DMS53 treated with DMSO at 0.1 percent for 48 hours (cell line): ENCODE measurements around the gene COPS8.

ENCODE experiments used
- DNase-seq: peaks from one replicate; lab custom pipeline; 2025; ENCODE audit not compliant: unreplicated experiment; lab: John Stamatoyannopoulos, UW

The COPS8 gene

DNA sequence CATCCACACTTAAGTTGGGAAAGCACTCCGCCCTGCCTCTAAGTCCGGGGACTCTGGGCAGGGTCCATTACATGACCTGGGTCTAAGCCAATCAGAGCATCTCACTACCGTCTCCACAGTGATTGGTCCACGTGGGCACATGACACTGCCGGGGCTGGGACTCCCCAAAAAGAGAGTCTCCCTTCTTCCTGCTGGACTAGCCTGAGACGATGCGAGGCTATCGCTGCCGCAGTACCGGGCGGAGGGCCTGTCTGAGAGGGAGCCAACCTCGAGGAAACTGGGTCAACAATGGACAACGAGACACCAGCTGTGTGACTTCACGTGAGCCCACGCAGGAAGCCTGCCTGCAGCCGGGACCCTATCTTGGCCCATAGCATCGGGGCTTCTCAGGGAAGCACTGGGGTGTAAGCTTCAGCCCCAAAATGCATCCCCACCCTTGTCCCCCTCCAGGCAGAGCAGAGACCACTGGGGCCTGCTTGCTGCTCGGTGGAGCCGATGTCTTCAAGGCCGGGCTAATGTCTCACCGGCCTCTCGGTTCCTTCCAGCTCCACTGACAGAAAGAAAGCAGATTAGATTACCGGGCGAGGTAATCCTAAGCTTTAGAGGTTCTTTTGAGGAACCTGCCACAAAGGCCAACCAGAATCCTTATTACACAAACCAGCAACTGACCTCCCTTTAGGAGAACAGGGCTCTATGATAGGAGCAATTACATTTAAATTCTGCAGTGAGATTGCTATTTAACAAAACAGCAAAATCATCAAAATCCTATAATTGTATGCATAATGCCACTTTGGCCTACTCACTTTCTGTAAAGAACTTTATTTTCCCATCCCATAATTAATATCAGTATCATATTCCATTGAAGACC is 21.3 kb upstream of the COPS8 start:
- no peak for DNase-seq

DNA sequence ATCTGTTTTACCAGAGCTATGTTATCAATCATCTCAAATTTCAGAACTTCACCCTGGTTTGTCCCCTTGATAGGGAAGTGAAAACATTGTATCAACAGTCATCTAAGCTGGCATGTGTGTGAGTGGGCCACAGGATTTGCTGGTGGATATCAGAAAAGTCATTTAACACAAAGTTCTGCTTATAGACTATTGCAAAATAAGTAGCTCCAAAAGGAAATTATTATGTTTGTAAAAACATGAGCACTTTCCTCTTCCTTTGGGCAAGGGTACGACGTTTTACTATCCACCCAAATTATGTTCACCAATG is 20.7 kb upstream of the COPS8 start:
- no peak for DNase-seq

GRCh38 chr2:237066396-237066795 is 19.3 kb upstream of the COPS8 start:
- no peak for DNase-seq

GRCh38 chr2:237068005-237068576 is 17.6 kb upstream of the COPS8 start:
- no peak for DNase-seq

GRCh38 chr2:237072067-237072931 is 13.4 kb upstream of the COPS8 start:
- peak; percentile 44 for DNase-seq

DNA sequence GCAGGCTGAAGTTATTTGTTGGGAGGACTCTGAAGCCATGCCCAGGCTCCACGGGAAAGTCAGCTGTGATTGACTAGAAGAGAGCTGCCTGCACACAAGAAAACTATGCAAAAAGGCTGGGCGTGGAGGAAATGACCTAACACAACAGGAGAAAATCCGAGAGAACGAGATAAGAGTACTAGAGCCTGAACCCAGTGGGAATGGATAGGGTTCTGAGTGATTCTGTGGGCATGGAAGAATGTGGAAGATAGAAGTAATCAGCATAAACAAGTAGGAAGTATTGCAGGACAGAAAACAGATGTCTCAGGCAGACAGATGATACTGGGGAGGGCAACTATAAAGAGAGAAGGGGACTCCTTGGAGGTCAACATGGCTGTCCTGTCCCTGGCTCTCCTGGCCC is 12.1 kb upstream of the COPS8 start:
- no peak for DNase-seq

GRCh38 chr2:237074211-237074993 is 11.3 kb upstream of the COPS8 start:
- DNase-seq = no peak

DNA sequence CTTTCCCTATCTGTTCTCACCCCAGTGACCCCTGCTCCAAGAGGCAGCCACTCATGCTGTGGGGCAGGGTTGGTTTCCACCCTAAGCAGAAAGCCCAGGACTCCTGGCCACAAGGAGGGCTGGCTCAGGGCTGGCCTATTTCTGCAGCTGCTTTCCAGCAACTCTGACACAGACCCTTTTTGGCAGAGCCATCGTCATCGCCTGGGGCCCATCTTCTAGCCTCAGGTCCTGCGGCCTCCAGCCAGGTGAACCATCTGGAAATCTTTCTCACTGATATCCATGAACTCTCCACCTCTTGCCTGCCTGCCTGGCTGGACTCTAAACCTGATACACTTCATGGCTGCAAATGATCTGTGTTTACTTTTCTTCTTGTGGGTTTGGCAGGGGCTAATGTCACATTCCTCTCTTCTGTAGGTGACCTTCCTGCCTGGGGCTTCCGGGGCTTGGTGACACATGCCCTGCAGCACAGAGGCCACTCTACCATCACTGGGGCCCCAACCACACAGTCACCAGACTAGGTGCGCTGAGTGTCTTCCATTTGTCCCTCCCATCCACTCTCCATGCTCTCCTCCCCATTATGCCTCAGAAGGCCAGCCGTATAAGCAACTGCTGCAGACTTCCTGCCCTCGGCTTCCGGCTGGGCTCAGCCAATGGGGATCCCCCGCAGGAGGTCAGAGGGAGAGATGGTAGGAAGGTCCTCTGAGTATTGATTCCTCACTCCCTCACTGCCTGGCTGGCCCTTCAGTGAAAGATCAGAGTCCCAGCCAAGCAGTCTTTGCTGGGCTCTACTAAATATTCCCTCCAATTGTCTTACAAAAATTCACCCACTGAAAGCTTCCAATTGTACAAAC is 9.7 kb upstream of the COPS8 start:
- DNase-seq = peak; percentile 66

DNA sequence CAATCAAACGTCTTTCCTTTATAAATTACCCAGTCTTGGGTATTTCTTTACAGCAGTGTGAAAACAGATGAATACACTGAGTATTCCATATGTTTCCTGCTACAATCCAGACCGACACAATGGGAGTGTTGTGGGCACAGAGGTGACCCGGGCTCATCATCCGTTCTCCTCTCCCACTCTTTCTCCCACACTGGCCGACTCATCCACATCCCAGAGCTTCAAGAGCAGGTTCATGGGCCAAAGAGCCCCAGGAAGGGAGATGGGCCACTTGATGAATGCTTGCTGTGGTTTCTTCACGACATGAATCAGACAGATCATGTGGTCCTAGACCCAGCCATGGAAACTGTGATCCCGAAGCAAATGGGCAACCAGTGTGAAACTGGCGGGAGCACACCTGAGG is 4.1 kb upstream of the COPS8 start:
- no peak for DNase-seq

GRCh38 chr2:237083026-237083425 is 2.7 kb upstream of the COPS8 start:
- no peak for DNase-seq

- no peak for DNase-seq
These were observed 1.2 kb upstream of the COPS8 start for GRCh38 chr2:237084444-237084843.

GRCh38 chr2:237090906-237091305 is 5.2 kb downstream of the COPS8 start:
- DNase-seq = no peak

DNA sequence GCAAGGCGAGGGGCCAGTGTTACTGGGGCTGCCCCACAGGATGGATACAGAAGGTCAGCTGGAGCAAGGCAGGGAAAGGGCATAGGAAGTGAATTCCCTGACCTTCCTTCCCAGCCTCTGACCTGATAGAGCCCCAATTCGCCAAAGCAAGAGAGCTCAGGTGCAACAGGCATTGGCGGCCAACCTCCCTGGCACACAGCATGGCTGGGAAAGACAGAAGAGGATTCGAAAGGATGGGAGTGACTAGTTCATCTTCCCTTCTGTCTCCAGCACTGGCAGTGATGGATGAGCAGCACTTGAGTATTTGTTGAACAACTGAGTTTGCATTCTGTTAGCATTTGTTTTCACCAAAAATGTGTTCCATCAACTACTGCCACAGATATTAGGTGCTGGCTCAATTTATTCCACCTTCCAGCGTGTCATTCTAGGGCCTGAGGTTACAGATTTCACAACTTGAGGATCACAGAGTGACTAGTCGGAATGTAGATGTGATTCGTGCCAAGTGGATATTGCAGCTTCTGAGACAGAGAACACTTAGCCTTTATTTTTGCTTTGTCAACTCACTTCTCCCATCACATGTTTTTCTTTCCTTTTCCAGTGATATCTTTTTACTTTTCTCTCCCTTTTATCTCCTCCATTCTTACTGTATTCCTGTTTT is 6.2 kb downstream of the COPS8 start:
- no peak for DNase-seq

GRCh38 chr2:237092506-237092905 is 6.8 kb downstream of the COPS8 start:
- no peak for DNase-seq

GRCh38 chr2:237092920-237093781 is 7.5 kb downstream of the COPS8 start:
- DNase-seq = no peak

DNA sequence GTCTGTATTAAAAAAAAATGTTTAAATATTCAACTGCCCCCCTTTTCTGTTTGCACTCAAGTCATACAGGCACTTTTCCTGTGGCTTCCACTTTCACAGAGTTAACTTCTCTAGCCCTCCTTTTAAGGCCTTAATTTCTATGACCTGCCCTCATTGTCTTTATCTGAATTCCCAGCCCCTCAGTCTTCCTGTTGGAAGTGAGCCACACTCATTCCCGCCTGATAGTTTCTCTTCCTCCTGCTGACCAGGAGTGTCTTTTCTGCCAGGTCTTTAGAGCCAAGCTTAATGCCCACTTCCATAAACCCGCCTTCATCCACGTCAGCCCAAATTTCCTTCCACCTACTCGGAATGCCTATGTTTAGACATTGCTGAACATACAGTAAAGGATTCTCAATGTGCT is 10.5 kb downstream of the COPS8 start:
- DNase-seq = no peak

- DNase-seq = no peak
These were observed 11.2 kb downstream of the COPS8 start for GRCh38 chr2:237096911-237097310.

DNA sequence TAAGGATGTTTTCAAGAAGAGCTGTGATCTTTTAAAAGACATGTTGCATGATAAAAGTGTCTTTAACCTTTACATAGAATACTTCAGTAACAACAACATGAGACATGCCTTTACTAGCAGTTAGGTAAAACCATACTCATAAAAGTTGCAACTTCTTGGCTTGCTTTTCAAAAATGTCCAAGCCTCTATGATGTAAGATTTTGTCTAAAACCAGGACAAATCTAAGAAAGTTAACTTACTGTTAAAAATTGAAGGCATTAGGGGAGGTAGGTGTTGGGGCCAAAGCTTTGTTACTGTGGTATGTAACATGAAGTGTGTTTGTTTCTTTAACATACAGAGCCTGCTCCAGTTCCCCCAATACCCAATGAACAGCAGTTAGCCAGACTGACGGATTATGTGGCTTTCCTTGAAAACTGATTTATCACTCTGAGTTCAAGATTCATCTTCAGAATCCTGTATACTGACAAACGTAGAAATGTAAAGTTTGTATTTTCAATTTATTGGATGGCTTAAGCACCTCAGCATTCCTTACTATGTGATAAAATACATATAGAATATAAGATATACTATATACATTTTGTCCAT is 11.7 kb downstream of the COPS8 start:
- no peak for DNase-seq
